HepG2 (cell line): ENCODE measurements around the gene MYO10. TPM values are rescaled to one million over a fixed set of nuclear protein-coding genes. Genes with fewer than 3 reads are reported as not detected.

Source experiments
- ATAC-seq: fragments of 200-7000 bp; cut with Tn5 transposase; 3 replicates; pipeline ENCODE4 v1.9.1; 2020; ENCODE audit warnings: mild to moderate bottlenecking, moderate library complexity
- BruUV-seq: library from RNA; stranded (reverse); fragments of 400-500 nt; replicated peaks from 2 replicates; lab custom pipeline; 2021; lab: Mats Ljungman, UMichigan
- CTCF ChIA-PET: fragments of 300-600 bp; formaldehyde crosslinking; extraction: SDS; loops from one replicate; lab custom pipeline; 2021; ENCODE audit warnings: low total read pairs, inconsistent platforms, low intra/inter-chr PET ratio; lab: Yijun Ruan, JAX
- POLR2A ChIA-PET: fragments of 350-600 bp; sonication (Branson Sonifier 250); formaldehyde crosslinking; loops from one replicate; lab custom pipeline; 2020; ENCODE audit warnings: antibody characterized with exemption, inconsistent platforms; lab: Yijun Ruan, JAX
- DNase-seq: peaks from one replicate; pipeline ENCODE4 v3.0.0-alpha.2; 2015; ENCODE audit warnings: low spot score
- FAIRE-seq: peaks from 3 replicates; lab custom pipeline; 2011; peaks lifted over from hg19 to GRCh38; lab: Jason Lieb, UNC
- H2AFZ ChIP-seq: one replicate; pipeline ENCODE4 v1.6.1; 2011; ENCODE audit warnings: low read length, inconsistent platforms
- H3K27ac ChIP-seq: fragments of 300-600 bp; 3 replicates; pipeline ENCODE4 v1.8.0; 2011; ENCODE audit warnings: mixed run types, mild to moderate bottlenecking, mixed read lengths, low read length, inconsistent platforms; ENCODE audit not compliant: insufficient read depth; ENCODE audit errors: extremely low read length
- H3K27me3 ChIP-seq, 2 experiments: fragments of 200-600 bp in 1 of 2; 2 replicates in 1 of 2; 3 replicates in 1 of 2; pipeline versions ENCODE4 v1.6.0 to v1.8.0; 2011; ENCODE audit warnings: low read length in 2 of 2, mild to moderate bottlenecking in 2 of 2, moderate library complexity in 2 of 2, inconsistent platforms in 1 of 2; ENCODE audit not compliant: insufficient read depth in 2 of 2, control insufficient read depth in 1 of 2
- H3K36me3 ChIP-seq, 2 experiments: fragments of 200-600 bp in 1 of 2; replicated peaks in 1 of 2; 2 replicates in 1 of 2; 3 replicates in 1 of 2; pipeline versions ENCODE4 v1.5.1 to v1.8.0; 2011; ENCODE audit warnings: low read length in 2 of 2, inconsistent platforms in 1 of 2; ENCODE audit not compliant: insufficient read depth in 2 of 2, control insufficient read depth in 1 of 2
- H3K4me1 ChIP-seq: 2 replicates; pipeline ENCODE4 v1.5.1; 2012; ENCODE audit warnings: low read length, inconsistent platforms; ENCODE audit not compliant: insufficient read depth
- H3K4me2 ChIP-seq: 2 replicates; pipeline ENCODE4 v1.6.0; 2011; ENCODE audit warnings: low read depth, low read length, inconsistent platforms
- H3K4me3 ChIP-seq, 3 experiments: fragments of 200-600 bp in 1 of 3; sonication (generic), shearing (Covaris generic) in 1 of 3; replicated peaks in 1 of 3; 2 replicates each; pipeline ENCODE4 v1.5.1; 2011 to 2016; ENCODE audit warnings: low read length in 3 of 3, inconsistent platforms in 2 of 3, low read depth in 2 of 3, mild to moderate bottlenecking in 2 of 3, control low read depth in 1 of 3, mixed read lengths in 1 of 3; ENCODE audit not compliant: insufficient read depth in 1 of 3
- H3K79me2 ChIP-seq: one replicate; pipeline ENCODE4 v1.6.1; 2011; ENCODE audit warnings: low read length, inconsistent platforms; ENCODE audit not compliant: insufficient read depth
- H3K9ac ChIP-seq: 2 replicates; pipeline ENCODE4 v1.6.0; 2011; ENCODE audit warnings: mild to moderate bottlenecking, low read depth, low read length, inconsistent platforms; ENCODE audit not compliant: insufficient read depth
- H3K9me3 ChIP-seq: 2 replicates; pipeline ENCODE4 v1.5.1; 2012; ENCODE audit warnings: mild to moderate bottlenecking, low read length
- H4K20me1 ChIP-seq: 2 replicates; pipeline ENCODE4 v1.6.0; 2011; ENCODE audit warnings: inconsistent platforms, mild to moderate bottlenecking, low read length, moderate library complexity; ENCODE audit not compliant: insufficient read depth
- ARNT2 ChIP-seq: sonication (generic); formaldehyde crosslinking; IDR thresholded peaks from 2 replicates; pipeline ENCODE4 v1.8.0; 2022; ENCODE audit warnings: mild to moderate bottlenecking, low read depth, missing genetic modification reagents, moderate library complexity
- ATAD3A ChIP-seq: sonication (generic); formaldehyde crosslinking; IDR thresholded peaks from 2 replicates; pipeline ENCODE4 v1.4.0; 2020; ENCODE audit warnings: missing genetic modification reagents
- CC2D1A ChIP-seq: sonication (generic); formaldehyde crosslinking; IDR thresholded peaks from 2 replicates; pipeline ENCODE4 v1.8.1; 2023; ENCODE audit warnings: mild to moderate bottlenecking, missing genetic modification reagents
- E2F5 ChIP-seq: sonication (generic); formaldehyde crosslinking; conservative IDR thresholded peaks from 2 replicates; pipeline ENCODE4 v1.4.0; 2020; ENCODE audit warnings: missing genetic modification reagents
- NONO ChIP-seq, 2 experiments: fragments of 450-650 bp in 1 of 2; sonication (generic) in 1 of 2; formaldehyde crosslinking in 1 of 2; IDR thresholded peaks in 1 of 2; conservative IDR thresholded peaks in 1 of 2; 2 replicates each; pipeline versions ENCODE4 v1.6.1 to v1.8.0; 2017 to 2022; ENCODE audit warnings: mild to moderate bottlenecking in 1 of 2, missing genetic modification reagents in 1 of 2, moderate library complexity in 1 of 2
- SP4 ChIP-seq: sonication (generic); formaldehyde crosslinking; IDR thresholded peaks from 2 replicates; pipeline ENCODE4 v1.8.1; 2023; ENCODE audit warnings: mild to moderate bottlenecking, missing genetic modification reagents
- XBP1 ChIP-seq: sonication (generic); formaldehyde crosslinking; IDR thresholded peaks from 2 replicates; pipeline ENCODE4 v1.5.0; 2020; ENCODE audit warnings: missing genetic modification reagents
- ZBTB25 ChIP-seq: IDR thresholded peaks from 2 replicates; pipeline ENCODE4 v1.6.1; 2018; ENCODE audit warnings: missing genetic modification reagents
- ZNF317 ChIP-seq: sonication (generic); formaldehyde crosslinking; IDR thresholded peaks from 2 replicates; pipeline ENCODE4 v1.5.0; 2020; ENCODE audit warnings: mild to moderate bottlenecking, missing genetic modification reagents
- ZNF746 ChIP-seq: sonication (generic); formaldehyde crosslinking; IDR thresholded peaks from 2 replicates; pipeline ENCODE4 v1.8.0; 2022; ENCODE audit warnings: mild to moderate bottlenecking, missing genetic modification reagents
- WGBS: methylation state at CpG from one replicate; pipeline ENCODE4 v1.1.6; 2017; ENCODE audit warnings: low lambda C conversion rate; 5-methylcytosine and 5-hydroxymethylcytosine counted together
- in situ Hi-C: cut with HindIII; loops from 2 replicates; pipeline ENCODE4 v1.10.0; 2017; ENCODE audit warnings: low pct_unique_long_range_greater_than_20kb; ENCODE audit not compliant: extremely low pct_ligation_motif_present
- intact Hi-C: fragments of 100-400 bp; cut with micrococcal nuclease; formaldehyde crosslinking; loops from one replicate; pipeline ENCODE4 v1.10.0; 2022; ENCODE audit not compliant: unreplicated experiment
- polyA plus RNA-seq, 8 experiments: library from polyadenylated mRNA; depleted of rRNA in 3 of 8; stranded (reverse) in 7 of 8; unstranded in 1 of 8; fragments of >200 nt; fragmentation: Illumina TruSeq in 4 of 8; extraction: Trizol in 4 of 8; gene quantifications; 2 replicates each; pipeline versions ENCODE4 v1.2.1 to v1.2.3, GENCODE V29; 2011 to 2016; ENCODE audit warnings: low read depth in 4 of 8, missing spikeins in 1 of 8, mixed read lengths in 1 of 8; ENCODE audit not compliant: insufficient read depth in 1 of 8
- total RNA-seq, 5 experiments: library from RNA; depleted of rRNA; stranded (reverse); fragments of >200 nt; fragmentation: Illumina TruSeq; extraction: Trizol; gene quantifications; 2 replicates each; pipeline ENCODE4 v1.2.3, GENCODE V29; 2016; ENCODE audit warnings: low read depth in 1 of 5

Gene MYO10
- total and polyA plus RNA-seq, 2 of the 13 experiments (the other 11 are each of a cell fraction or from before 2014, with no cell fraction given), result 4.5 to 14.0 TPM

- intact Hi-C loops, result no loop called here
These were observed 52.9 kb downstream of the MYO10 start for GRCh38 chr5:16883176-16883575.

More at GRCh38 chr5:16883176-16883575, 52.9 kb downstream of the MYO10 start:
- ChIA-PET POLR2A (no interaction called here), CTCF (no interaction called here)
- Histone ChIP-seq H3K4me1 (peaks cover 18% of the 10 kb centered on the region), H3K4me2 (no peak overlapping the region), H3K79me2 (no peaks in the 10 kb centered on the region), H3K4me3 (no peak overlapping the region), H2AFZ (no peak overlapping the region), H3K9me3 (no peaks in the 10 kb centered on the region), H3K27ac (no peak overlapping the region), H3K36me3 (no peaks in the 10 kb centered on the region), H3K27me3 (peaks cover 0 to 22% of the 10 kb centered on the region in 2 experiments; a peak in 1 of 5 replicates), H3K9ac (no peak overlapping the region), H4K20me1 (no peaks in the 10 kb centered on the region)
- 89% methylated on average over 5 of the region's 6 CpGs for WGBS
- FAIRE-seq (no peak), DNase-seq (no peak), ATAC-seq (no peak)
- BruUV-seq, result no TSS peak
- in situ Hi-C loops, result no loop called here
- TF ChIP-seq E2F5 (CRISPR knock-in tag) (no peak), ATAD3A (no peak), SP4 (no peak), ARNT2 (CRISPR knock-in tag) (no peak), XBP1 (CRISPR knock-in tag) (no peak), ZNF746 (CRISPR knock-in tag) (no peak), ZNF317 (CRISPR knock-in tag) (no peak), NONO (IDR thresholded peaks at IDR 0.05) (no peak), NONO (CRISPR knock-in tag; conservative IDR thresholded peaks at IDR 0.05) (no peak), ZBTB25 (CRISPR knock-in tag) (no peak), CC2D1A (CRISPR knock-in tag) (no peak)
